Measurements from ENCODE around the gene ZNF853. TPM values are rescaled to one million over a fixed set of nuclear protein-coding genes. Genes with fewer than 3 reads are reported as not detected.

The ZNF853 gene
- total and polyA plus RNA-seq, 10 donors: 1.3 to 10.1 (median 4.5) TPM

- no peaks in the 10 kb centered on the region for H3K27me3 ChIP-seq (replicated peaks in 1 of 7)
- DNase-seq: no peak
- H3K4me1 ChIP-seq: peaks cover 9 to 37% (median 16%) of the 10 kb centered on the region in 6 donors
- H3K27ac ChIP-seq: no peak overlapping the region
- no peak for TF ChIP-seq CTCF (IDR thresholded peaks at IDR 0.05 in 8 of 11, conservative IDR thresholded peaks at IDR 0.05 in 3 of 11)
- no peak for TF ChIP-seq POLR2A (IDR thresholded peaks at IDR 0.05)
- no peak for TF ChIP-seq POLR2AphosphoS5 (IDR thresholded peaks at IDR 0.05)
- no peak overlapping the region for H3K4me3 ChIP-seq
- intact Hi-C loops (cut with DNase I; ENCODE audit: low total_unique reads): no loop called here
- WGBS, 5 donors: 87 to 96% (median 92%) methylated on average over 10 to 22 of the region's 22 CpGs
- no peaks in the 10 kb centered on the region for H3K9me3 ChIP-seq
- peaks cover 2 to 93% (median 72%) of the 10 kb centered on the region in 6 donors for H3K36me3 ChIP-seq
These were observed 27.6 kb downstream of the ZNF853 start for GRCh38 chr7:6642861-6643640.

GRCh38 chr7:6643915-6644625 is 28.7 kb downstream of the ZNF853 start:
- DNase-seq: no peak
- intact Hi-C loops (cut with DNase I; ENCODE audit: low total_unique reads): no loop called here
- no peak for TF ChIP-seq CTCF (IDR thresholded peaks at IDR 0.05 in 8 of 11, conservative IDR thresholded peaks at IDR 0.05 in 3 of 11)
- Histone ChIP-seq H3K4me3 (no peak overlapping the region), H3K36me3 (peaks cover 2 to 100% (median 82%) of the 10 kb centered on the region in 6 donors), H3K4me1 (peaks cover 0 to 27% (median 6%) of the 10 kb centered on the region in 6 donors), H3K27ac (no peak overlapping the region), H3K27me3 (replicated peaks in 1 of 7) (no peaks in the 10 kb centered on the region), H3K9me3 (no peaks in the 10 kb centered on the region)
- 93 to 97% (median 95%) methylated on average over 19 to 21 of the region's 21 CpGs for WGBS, 5 donors

GRCh38 chr7:6644728-6645127 is 29.3 kb downstream of the ZNF853 start:
- Histone ChIP-seq H3K4me3 (no peak overlapping the region), H3K27ac (no peak overlapping the region), H3K27me3 (replicated peaks in 1 of 7) (no peaks in the 10 kb centered on the region), H3K36me3 (peaks cover 2 to 100% (median 88%) of the 10 kb centered on the region in 6 donors), H3K4me1 (peaks cover 0 to 20% (median 3%) of the 10 kb centered on the region in 6 donors), H3K9me3 (no peaks in the 10 kb centered on the region)
- TF ChIP-seq POLR2AphosphoS5 (IDR thresholded peaks at IDR 0.05): no peak
- no peak for TF ChIP-seq POLR2A (IDR thresholded peaks at IDR 0.05)
- no peak for TF ChIP-seq CTCF (IDR thresholded peaks at IDR 0.05 in 8 of 11, conservative IDR thresholded peaks at IDR 0.05 in 3 of 11)
- DNase-seq: no peak
- WGBS, 5 donors: 92 to 99% (median 96%) methylated on average over 4 to 10 of the region's 10 CpGs
- intact Hi-C loops (cut with DNase I; ENCODE audit: low total_unique reads): no loop called here

GRCh38 chr7:6646465-6646864 is 31.1 kb downstream of the ZNF853 start:
- peak; percentile 53 for DNase-seq
- WGBS, 5 donors: 82 to 93% (median 89%) methylated on average over 4 to 8 of the region's 8 CpGs
- intact Hi-C loops (cut with DNase I; ENCODE audit: low total_unique reads): no loop called here
- no peak overlapping the region for H3K4me3 ChIP-seq
- H3K27ac ChIP-seq: no peak overlapping the region
- peaks cover 0 to 12% (median 4%) of the 10 kb centered on the region in 8 donors for H3K9me3 ChIP-seq
- H3K27me3 ChIP-seq (replicated peaks in 1 of 7): no peaks in the 10 kb centered on the region
- H3K36me3 ChIP-seq: peaks cover 2 to 100% (median 98%) of the 10 kb centered on the region in 6 donors
- no peak for TF ChIP-seq POLR2A (IDR thresholded peaks at IDR 0.05)
- H3K4me1 ChIP-seq: peaks cover 0 to 3% (median 0%) of the 10 kb centered on the region in 6 donors

Data from spleen (tissue), 11 donors.